Colonic mucosa (tissue), 4 donors: ENCODE results near the gene DENND1A. TPM values are rescaled to one million over a fixed set of nuclear protein-coding genes. Genes with fewer than 3 reads are reported as not detected.

Experiments
- DNase-seq: peaks from one replicate; pipeline ENCODE4 v3.0.0-alpha.2; 2020
- H3K27ac ChIP-seq: fragments of 200-600 bp; one replicate; pipeline ENCODE4 v1.8.0; 2021
- H3K27me3 ChIP-seq: fragments of 200-600 bp; one replicate; pipeline ENCODE4 v1.8.0; 2021
- H3K36me3 ChIP-seq: fragments of 200-600 bp; one replicate; pipeline ENCODE4 v1.8.0; 2021
- H3K4me1 ChIP-seq: fragments of 200-600 bp; one replicate; pipeline ENCODE4 v1.8.0; 2021; ENCODE audit warnings: mild to moderate bottlenecking
- H3K4me3 ChIP-seq: fragments of 200-600 bp; one replicate; pipeline ENCODE4 v1.8.0; 2021
- H3K9ac ChIP-seq, 2 donors: one replicate each; pipeline ENCODE4 v1.7.0; 2013; ENCODE audit warnings: control low read depth in 2 of 2, low read depth in 2 of 2, low read length in 2 of 2
- H3K9me3 ChIP-seq: fragments of 200-600 bp; one replicate; pipeline ENCODE4 v1.8.0; 2021
- CTCF ChIP-seq: fragments of 200-600 bp; IDR thresholded peaks from one replicate; pipeline ENCODE4 v1.8.0; 2022; ENCODE audit warnings: antibody characterized with exemption, mild to moderate bottlenecking
- intact Hi-C: fragments of 100-400 bp; cut with DNase I; formaldehyde crosslinking; loops from one replicate; pipeline ENCODE4 v1.14.1; 2022
- total RNA-seq, 2 donors: library from RNA; stranded (reverse); fragmentation: NEBNext Ultra II Directional in 1 of 2; extraction: Animal tissue kit (Norgen Biotek cat#: 25700) in 1 of 2; gene quantifications; one replicate each; pipeline ENCODE4 v1.2.1, GENCODE V29; 2021
- donor health status: healthy.
- donor health status: DM: no; HTN: no; CAD: no.
- donor health status: DM: no; HTN: no; CAD: no.

Gene DENND1A
- total RNA-seq, 2 donors from 2014 or later, result 34.3 to 39.9 TPM

DNA sequence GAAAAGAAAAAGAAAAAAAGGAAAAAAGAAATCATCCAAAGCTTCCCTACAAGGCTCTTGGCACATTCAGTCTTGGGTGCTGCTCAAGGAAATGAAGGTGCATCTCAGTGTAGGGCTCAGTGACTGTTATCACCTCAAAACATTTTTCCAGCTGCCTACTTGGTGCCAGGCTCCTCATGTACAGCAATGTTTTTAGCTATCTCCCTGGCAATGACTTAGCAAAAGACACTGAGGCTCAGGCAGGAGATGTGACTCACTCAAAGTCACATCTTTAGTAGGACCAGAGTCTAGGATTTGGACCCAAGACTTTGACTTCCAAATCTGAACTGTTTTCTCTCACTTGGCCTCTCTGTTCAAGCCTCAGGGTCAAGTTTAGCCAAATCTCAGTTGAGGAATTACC lies 309.7 kb downstream of the DENND1A start:
- Histone ChIP-seq H3K4me3 (no peak overlapping the region), H3K27ac (no peak overlapping the region), H3K36me3 (no peaks in the 10 kb centered on the region), H3K27me3 (no peaks in the 10 kb centered on the region), H3K9me3 (no peaks in the 10 kb centered on the region), H3K9ac (no peak overlapping the region), H3K4me1 (no peaks in the 10 kb centered on the region)
- intact Hi-C loops, result no loop called here
- TF ChIP-seq CTCF, result no peak
- no peak for DNase-seq

DNA sequence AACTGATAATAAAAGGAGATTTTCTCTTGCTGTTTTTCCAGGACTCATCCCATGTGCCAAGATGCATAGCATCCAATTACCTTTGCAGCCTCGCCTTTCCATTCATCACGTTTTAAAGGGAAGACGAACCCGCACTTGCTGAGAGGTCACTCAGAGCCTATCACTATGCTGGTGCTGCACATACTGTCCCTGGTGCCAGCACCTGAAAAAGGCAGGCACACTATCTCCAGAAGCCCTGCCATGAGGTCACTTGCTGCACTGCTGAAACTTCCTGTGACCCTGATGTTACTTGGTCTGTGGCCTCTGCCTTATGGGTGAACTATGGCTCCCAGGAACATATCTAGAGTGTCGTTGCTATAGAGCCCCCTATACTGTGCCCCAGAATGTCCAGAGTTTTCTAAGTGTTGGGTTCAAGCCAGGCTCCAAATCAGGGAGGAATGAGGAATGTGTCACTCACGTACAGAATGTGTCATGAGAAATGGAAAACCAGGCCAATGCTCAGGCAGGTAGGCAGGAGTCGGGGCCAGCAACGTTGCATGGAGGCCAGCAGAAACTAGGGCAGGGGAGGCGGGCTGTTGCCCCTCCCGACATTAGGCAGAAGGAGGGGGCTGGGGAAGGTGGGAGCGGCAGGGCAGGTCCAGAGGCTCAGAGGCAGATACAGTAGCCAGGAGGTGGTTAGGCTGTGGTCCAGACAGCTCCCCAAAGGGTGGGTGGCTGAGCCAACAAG lies 311.8 kb downstream of the DENND1A start:
- Histone ChIP-seq H3K9ac (no peak overlapping the region), H3K27me3 (no peaks in the 10 kb centered on the region), H3K4me1 (no peaks in the 10 kb centered on the region), H3K27ac (no peak overlapping the region), H3K9me3 (no peaks in the 10 kb centered on the region), H3K36me3 (no peaks in the 10 kb centered on the region), H3K4me3 (no peak overlapping the region)
- intact Hi-C loops, result no loop called here
- no peak for DNase-seq
- no peak for TF ChIP-seq CTCF

- intact Hi-C loops, result no loop called here
- no peak for DNase-seq
- Histone ChIP-seq H3K4me3 (no peak overlapping the region), H3K9ac (no peak overlapping the region), H3K36me3 (no peaks in the 10 kb centered on the region), H3K27me3 (no peaks in the 10 kb centered on the region), H3K9me3 (no peaks in the 10 kb centered on the region), H3K4me1 (no peaks in the 10 kb centered on the region), H3K27ac (no peak overlapping the region)
- TF ChIP-seq CTCF, result no peak
These were observed 312.6 kb downstream of the DENND1A start for GRCh38 chr9:123617286-123617685.

DNA sequence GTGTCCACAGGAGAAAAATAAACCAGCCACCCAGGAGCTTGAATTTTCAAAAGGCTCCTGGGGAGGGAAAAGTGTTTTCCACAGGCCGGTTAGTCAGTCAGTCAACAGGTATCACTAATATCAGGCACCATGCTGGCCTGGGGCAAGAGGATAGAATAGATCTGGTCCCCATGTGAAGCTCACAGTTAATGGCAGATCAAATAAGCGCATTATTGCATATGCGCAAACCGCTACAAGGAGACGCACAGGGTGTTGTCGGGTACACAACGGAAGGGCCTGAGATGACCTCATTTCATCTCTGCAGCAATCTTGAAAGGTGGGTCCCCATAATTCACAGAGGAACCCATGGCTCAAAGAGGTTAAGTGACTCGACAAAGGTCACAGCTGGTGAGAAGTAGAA lies 313.2 kb downstream of the DENND1A start:
- Histone ChIP-seq H3K9ac (no peak overlapping the region), H3K27ac (no peak overlapping the region), H3K9me3 (no peaks in the 10 kb centered on the region), H3K27me3 (no peaks in the 10 kb centered on the region), H3K4me3 (no peak overlapping the region), H3K36me3 (no peaks in the 10 kb centered on the region), H3K4me1 (no peaks in the 10 kb centered on the region)
- no peak for DNase-seq
- intact Hi-C loops, result no loop called here
- TF ChIP-seq CTCF, result no peak

- Histone ChIP-seq H3K27me3 (no peaks in the 10 kb centered on the region), H3K9me3 (no peaks in the 10 kb centered on the region), H3K4me1 (no peaks in the 10 kb centered on the region), H3K36me3 (no peaks in the 10 kb centered on the region), H3K4me3 (no peak overlapping the region), H3K9ac (no peak overlapping the region), H3K27ac (no peak overlapping the region)
- intact Hi-C loops, result no loop called here
- no peak for DNase-seq
- no peak for TF ChIP-seq CTCF
These were observed 314.5 kb downstream of the DENND1A start for GRCh38 chr9:123615381-123615780.
